Activated naive CD8-positive, alpha-beta T cell (primary cell): ENCODE measurements around the gene METTL18.
"Not testable (repeated sequence)": the region's sequence is repeated elsewhere in the genome, so short reads cannot be mapped to it uniquely, and the experiment has no call there.

ENCODE experiments used
- H3K27ac Mint-ChIP-seq: one replicate; pipeline ENCODE4 v1.8.0; 2021; ENCODE audit warnings: mixed read lengths
- H3K27me3 Mint-ChIP-seq: one replicate; pipeline ENCODE4 v1.8.0; 2021; ENCODE audit warnings: mixed read lengths
- H3K36me3 Mint-ChIP-seq: one replicate; pipeline ENCODE4 v1.8.0; 2021; ENCODE audit warnings: mixed read lengths
- H3K4me1 Mint-ChIP-seq: one replicate; pipeline ENCODE4 v1.8.0; 2021; ENCODE audit warnings: low read depth, mixed read lengths
- H3K4me3 Mint-ChIP-seq: one replicate; pipeline ENCODE4 v1.8.0; 2021; ENCODE audit warnings: mild to moderate bottlenecking, mixed read lengths
- H3K9me3 Mint-ChIP-seq: one replicate; pipeline ENCODE4 v1.8.0; 2021; ENCODE audit warnings: low read depth, mixed read lengths

The METTL18 gene

DNA sequence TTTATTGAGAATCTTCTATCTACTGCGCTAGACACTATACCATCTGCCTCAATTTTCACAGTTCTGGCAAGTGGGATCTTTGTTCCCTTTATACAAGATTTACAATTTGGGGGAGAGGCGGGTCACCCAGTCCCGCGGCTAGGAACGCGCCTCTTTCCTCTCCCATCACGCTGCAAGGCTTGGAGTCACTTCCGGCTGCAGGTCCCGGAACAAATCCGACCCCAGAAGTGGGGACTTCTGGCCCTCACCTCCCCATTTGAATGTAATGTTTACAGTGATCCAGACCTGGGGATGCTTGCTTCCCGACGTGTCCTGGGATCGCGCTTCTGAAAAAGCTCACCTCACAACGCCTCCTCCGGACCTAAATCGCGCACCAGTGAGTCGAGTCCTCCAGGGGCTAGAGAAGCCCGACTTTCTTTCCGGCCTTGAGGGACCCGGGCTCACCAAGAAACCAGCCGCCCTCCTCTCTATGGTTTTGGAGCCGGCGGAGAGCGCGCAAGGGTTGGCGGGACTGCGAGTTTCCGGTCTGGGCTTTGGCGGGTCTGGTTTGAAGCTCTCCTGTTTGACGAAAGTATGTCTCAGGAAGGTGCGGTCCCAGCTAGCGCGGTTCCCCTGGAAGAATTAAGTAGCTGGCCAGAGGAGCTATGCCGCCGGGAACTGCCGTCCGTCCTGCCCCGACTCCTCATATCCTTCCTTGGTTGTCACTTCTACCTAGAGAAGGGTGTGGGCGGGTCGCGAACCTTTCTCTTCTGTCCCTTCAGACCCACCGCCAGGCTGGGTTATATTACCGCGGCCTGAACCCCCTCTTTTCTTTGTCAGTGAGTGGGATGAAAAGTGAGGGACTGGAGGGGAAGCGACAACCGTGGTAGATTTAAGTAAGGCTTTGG lies at the start of gene METTL18:
TSS of gene METTL18 (minus strand) at position 378 of the 887 bp plus-strand sequence. CDS start 1,212 bp downstream, outside the sequence.
- Mint-ChIP-seq H3K27me3 (no peaks in the 10 kb centered on the region), H3K4me3 (peak within 1 kb of the TSS; percentile 98), H3K27ac (peak within 1 kb of the TSS; percentile 98), H3K36me3 (peaks cover 9% of the 10 kb centered on the region), H3K4me1 (peaks cover 44% of the 10 kb centered on the region), H3K9me3 (no peaks in the 10 kb centered on the region)

DNA sequence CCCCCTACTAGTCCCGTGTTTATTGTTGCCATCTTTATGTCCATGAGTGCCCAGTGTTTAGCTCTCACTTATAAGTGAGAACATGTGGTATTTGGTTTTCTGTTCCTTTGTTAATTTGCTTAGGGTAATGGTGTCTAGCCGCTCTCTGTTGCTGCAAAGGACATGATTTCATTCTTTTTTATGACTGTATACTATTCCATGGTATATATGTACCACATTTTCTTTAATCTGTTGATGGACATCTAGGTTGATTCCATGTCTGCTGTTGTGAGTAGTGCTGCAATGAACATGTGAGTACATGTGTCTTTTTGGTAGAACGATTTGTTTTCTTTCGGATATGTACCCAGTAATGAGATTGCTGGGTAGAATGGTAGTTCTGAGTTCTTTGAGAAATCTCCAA lies 44.2 kb upstream of the METTL18 start:
- Mint-ChIP-seq H3K4me3 (no peak overlapping the region), H3K4me1 (no peaks in the 10 kb centered on the region), H3K9me3 (peaks cover 29% of the 10 kb centered on the region), H3K27me3 (no peaks in the 10 kb centered on the region), H3K27ac (no peak overlapping the region), H3K36me3 (peaks cover 40% of the 10 kb centered on the region)

DNA sequence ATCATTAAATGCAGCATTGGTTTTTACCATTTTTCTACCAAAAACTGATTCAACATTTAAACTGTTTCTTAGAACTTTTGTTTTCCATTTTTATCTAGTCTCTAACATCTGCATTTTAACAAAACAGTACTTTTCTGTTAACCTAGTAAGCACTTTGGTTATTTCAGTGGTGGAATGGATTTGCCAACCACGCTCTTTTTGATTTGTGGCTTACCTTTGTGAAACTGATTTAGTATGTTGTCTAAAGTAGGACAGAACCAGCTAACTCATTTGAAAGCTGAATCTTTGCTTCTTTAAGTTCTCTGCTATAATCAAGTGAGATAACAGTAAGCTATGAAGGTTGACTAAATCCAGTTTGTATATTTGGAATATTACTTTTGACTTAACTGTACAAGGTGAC lies 41.5 kb upstream of the METTL18 start:
- Mint-ChIP-seq H3K4me1 (no peaks in the 10 kb centered on the region), H3K4me3 (no peak overlapping the region), H3K27ac (no peak overlapping the region), H3K27me3 (no peaks in the 10 kb centered on the region), H3K36me3 (peaks cover 37% of the 10 kb centered on the region), H3K9me3 (peaks cover 21% of the 10 kb centered on the region)

DNA sequence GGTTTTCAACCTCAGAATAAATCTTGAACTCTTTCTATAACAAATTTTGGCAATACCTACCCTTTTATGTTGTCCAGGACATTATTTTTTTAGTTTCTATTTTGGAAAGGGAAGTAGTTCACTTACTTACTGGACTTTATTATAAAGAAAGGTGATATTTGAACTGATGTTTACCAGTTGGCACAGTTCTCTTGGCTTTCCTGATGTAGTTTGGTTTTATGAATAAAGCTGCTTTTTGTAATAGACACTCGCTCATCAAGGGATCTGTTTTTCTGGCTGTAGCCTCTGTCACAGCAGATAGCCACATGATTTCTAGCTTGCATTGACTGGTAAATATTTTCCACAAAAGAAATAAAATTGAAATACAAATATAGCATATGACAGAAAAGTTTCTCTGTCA lies 40.9 kb upstream of the METTL18 start:
- Mint-ChIP-seq H3K27ac (no peak overlapping the region), H3K4me3 (no peak overlapping the region), H3K27me3 (no peaks in the 10 kb centered on the region), H3K9me3 (peaks cover 16% of the 10 kb centered on the region), H3K36me3 (peaks cover 32% of the 10 kb centered on the region), H3K4me1 (no peaks in the 10 kb centered on the region)

DNA sequence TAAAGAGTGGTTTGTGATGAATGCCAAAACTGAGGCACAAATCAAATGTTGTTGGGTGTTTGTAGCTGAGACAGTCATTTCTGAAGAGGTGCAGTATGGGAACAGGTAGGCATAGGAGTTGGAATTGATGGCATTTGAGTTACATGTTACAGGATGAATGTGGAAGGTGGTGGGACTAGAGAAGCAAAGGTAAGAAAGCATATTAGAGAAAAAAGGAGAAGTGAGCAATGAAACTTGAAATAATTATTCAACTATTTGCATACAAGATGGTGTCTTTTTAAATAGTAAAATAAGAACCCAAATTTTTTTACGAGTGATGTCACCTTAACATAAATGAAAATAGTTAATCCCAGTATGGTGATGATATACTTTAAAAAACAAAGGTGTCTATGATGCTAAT lies 40.2 kb upstream of the METTL18 start:
- Mint-ChIP-seq H3K36me3 (peaks cover 27% of the 10 kb centered on the region), H3K4me3 (no peak overlapping the region), H3K9me3 (peaks cover 12% of the 10 kb centered on the region), H3K27me3 (no peaks in the 10 kb centered on the region), H3K4me1 (no peaks in the 10 kb centered on the region), H3K27ac (peak overlapping the region; percentile 25)

DNA sequence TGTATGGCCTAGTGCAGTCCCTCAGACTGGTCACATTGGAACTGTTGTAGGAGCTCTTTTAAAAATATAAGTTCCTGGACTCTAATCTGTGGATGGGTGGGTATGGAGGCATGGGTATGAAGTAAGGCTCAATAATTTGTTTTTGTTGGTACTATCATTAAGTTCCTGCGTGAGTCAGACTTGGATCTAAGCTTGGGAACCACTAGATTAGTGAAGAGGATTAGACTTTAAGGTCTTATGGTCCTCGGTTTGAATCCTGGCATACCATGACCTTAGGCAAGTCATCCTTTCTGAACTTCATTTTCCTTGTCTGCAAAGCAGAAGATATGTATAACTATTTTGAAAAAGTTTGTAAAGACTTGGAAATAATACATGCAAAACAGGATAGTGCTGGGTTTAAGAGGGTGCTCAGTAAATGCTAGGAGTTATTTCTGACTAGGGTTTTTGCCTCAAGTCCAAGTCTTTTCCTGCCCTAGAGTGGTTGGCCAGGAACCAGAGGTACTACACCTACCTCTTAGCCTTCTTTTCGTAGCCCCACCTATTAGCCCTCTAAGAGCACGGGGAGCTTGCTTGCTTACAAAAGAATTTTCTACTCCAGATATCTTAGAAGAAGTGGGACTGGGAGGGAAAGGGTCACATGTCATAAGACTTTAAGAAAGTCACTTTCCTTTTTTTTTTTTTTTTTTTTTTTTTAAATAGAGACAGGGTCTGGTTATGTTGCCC lies 38.6 kb upstream of the METTL18 start:
- H3K4me1 Mint-ChIP-seq = no peaks in the 10 kb centered on the region
- no peaks in the 10 kb centered on the region for H3K27me3 Mint-ChIP-seq
- H3K27ac Mint-ChIP-seq = no peak overlapping the region
- no peaks in the 10 kb centered on the region for H3K9me3 Mint-ChIP-seq
- H3K36me3 Mint-ChIP-seq = peaks cover 16% of the 10 kb centered on the region
- no peak overlapping the region for H3K4me3 Mint-ChIP-seq

DNA sequence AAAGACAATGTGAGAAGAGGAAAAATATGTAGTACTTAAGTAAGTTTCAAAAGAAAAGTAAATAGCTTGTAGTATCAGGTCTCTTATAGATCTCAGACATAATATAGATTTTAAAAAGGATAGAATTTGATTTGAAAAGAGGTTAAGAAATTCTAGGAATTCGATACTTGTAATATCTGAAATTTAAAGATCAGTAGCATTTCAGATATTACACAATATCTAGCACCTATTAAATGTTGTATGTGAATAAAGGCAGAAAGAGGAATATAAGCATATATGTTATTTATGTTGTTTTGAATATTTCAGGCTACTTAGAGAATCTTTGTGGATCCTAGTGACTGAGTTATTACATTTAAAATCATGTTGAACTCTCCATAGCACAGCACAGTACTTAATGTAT lies 35.0 kb upstream of the METTL18 start:
- Mint-ChIP-seq H3K36me3 (peaks cover 16% of the 10 kb centered on the region), H3K4me1 (no peaks in the 10 kb centered on the region), H3K4me3 (no peak overlapping the region), H3K27ac (no peak overlapping the region), H3K9me3 (no peaks in the 10 kb centered on the region), H3K27me3 (no peaks in the 10 kb centered on the region)

DNA sequence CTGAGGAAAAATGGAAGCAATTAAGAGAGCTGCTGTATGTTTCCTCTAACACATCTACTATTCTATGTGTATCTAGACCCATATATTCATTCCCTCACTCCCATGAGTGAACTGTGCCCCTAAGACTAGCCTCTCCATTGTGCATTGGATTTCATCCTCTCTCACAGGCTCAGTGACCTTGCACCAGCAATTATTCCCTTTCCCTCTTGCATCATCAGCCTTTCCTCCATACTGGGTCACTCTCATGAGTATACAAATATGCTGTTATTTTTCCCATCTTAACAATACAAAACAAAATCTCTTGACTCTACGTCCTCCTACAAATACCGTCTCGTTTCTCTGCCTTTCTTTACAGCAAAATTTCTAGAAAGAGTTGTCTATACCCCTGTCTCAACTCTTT lies 29.4 kb upstream of the METTL18 start:
- peaks cover 16% of the 10 kb centered on the region for H3K36me3 Mint-ChIP-seq

DNA sequence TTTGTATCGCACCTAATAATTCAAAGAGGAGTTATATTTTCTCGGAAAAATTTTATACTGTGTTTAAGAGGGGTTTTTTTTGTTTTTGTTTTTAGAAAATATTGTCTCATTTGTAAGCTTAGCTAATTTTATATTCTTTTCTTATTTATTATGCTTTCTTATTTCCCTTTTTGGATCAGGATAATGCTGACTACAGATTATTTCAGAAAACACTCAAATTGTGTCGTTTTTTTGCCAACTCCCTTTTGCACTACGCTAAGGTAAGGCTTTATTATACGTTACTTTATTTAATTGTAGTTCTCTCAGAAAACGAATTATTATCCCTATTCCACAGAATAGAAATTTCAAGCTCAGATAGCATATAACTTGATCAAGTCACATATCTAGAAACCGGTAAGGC lies 26.8 kb upstream of the METTL18 start:
- H3K9me3 Mint-ChIP-seq = no peaks in the 10 kb centered on the region
- no peak overlapping the region for H3K27ac Mint-ChIP-seq
- no peaks in the 10 kb centered on the region for H3K27me3 Mint-ChIP-seq
- H3K4me1 Mint-ChIP-seq = no peaks in the 10 kb centered on the region
- peaks cover 13% of the 10 kb centered on the region for H3K36me3 Mint-ChIP-seq
- no peak overlapping the region for H3K4me3 Mint-ChIP-seq

More for the DNA sequence above, 29.4 kb upstream of the METTL18 start:
- Mint-ChIP-seq H3K27ac (no peak overlapping the region), H3K4me1 (no peaks in the 10 kb centered on the region), H3K9me3 (no peaks in the 10 kb centered on the region), H3K27me3 (no peaks in the 10 kb centered on the region), H3K4me3 (no peak overlapping the region)

DNA sequence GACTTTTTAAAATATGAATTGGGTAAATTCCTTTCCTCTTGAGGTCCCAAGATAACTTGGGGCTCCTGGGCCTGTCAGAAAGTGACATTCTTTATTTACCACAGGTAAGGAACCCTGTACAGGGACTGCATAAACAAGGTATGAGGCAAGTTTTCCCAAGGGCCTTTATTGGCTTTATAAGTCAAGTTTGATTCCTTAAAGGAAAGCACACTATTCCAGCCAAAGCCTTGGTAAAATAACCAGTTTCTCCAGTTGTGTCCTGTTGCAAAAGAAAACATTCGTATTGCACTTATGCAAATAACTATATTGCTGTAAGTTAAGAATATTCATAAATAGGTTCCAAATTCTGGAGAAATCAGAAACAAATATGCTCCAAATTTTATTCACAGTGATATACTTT lies 21.9 kb upstream of the METTL18 start:
- H3K4me1 Mint-ChIP-seq = no peaks in the 10 kb centered on the region
- no peaks in the 10 kb centered on the region for H3K9me3 Mint-ChIP-seq
- peaks cover 10% of the 10 kb centered on the region for H3K36me3 Mint-ChIP-seq
- H3K27me3 Mint-ChIP-seq = no peaks in the 10 kb centered on the region
- H3K4me3 Mint-ChIP-seq = no peak overlapping the region
- no peak overlapping the region for H3K27ac Mint-ChIP-seq

DNA sequence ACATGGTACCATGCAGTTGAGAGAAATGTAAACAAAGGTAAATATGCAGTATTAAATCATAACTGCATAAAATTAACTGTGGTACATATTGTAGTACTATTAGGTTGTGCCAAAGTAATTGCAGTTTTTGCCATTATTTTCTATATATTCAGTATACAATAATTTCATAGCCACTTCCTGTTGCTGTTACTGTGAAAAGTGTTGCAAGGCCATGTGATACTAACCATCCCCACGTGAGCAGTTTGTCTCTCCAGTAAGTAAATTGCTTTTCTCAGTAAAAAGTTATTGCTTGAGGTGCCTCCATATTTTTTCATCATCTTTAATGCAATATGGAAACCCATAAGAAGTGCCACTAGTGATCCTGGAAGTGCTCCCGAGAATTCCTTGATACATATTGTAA lies 19.6 kb upstream of the METTL18 start:
- Mint-ChIP-seq H3K9me3 (no peaks in the 10 kb centered on the region), H3K36me3 (peaks cover 10% of the 10 kb centered on the region), H3K27ac (no peak overlapping the region), H3K4me3 (no peak overlapping the region), H3K4me1 (no peaks in the 10 kb centered on the region), H3K27me3 (no peaks in the 10 kb centered on the region)

DNA sequence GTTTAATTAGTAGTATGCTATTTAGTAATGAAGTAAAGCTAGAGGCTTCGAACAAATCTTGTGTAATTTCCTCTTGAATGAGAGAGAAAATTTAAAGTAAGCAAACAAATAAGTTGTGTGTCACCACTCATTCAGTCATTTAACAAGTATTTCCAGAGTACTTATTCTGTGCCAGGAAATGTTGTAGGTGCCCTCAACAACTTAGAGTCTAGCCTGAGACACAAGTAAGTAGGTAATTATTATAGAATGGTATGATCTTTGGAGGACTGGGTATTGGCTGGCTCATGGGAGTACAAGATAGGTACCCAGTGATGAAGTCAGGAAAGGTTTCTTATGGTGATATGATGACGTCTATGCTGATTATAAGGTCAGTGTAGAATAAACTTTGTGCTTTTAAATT lies 17.4 kb upstream of the METTL18 start:
- H3K36me3 Mint-ChIP-seq = peaks cover 8% of the 10 kb centered on the region
- H3K4me3 Mint-ChIP-seq = no peak overlapping the region
- H3K27me3 Mint-ChIP-seq = no peaks in the 10 kb centered on the region
- H3K27ac Mint-ChIP-seq = no peak overlapping the region
- H3K9me3 Mint-ChIP-seq = no peaks in the 10 kb centered on the region
- H3K4me1 Mint-ChIP-seq = no peaks in the 10 kb centered on the region

DNA sequence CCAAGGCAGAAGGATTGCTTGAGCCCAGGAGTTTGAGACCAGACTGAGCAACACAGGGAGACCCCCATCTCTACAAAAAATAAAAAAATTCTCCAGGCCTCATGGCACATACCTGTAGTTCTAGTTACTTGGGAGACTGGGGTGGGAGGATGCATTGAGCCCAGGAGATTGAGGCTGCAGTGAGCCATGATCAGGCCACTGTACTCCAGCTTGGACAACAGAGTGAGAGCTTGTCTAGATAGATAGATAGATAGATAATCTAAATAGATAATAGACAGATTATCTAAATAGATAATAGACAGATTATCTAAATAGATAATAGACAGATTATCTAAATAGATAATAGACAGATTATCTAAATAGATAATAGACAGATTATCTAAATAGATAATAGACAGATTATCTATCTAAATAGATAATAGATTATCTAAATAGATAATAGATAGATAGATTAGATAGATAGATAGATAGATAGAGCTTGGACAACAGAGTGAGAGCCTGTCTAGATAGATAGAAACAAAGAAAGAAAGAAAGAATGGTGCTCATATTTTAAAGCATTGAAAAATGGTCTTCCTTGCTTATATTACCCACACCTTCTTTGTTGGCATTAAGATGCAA lies 16.8 kb upstream of the METTL18 start:
- H3K27ac Mint-ChIP-seq, H3K27me3 Mint-ChIP-seq, H3K4me1 Mint-ChIP-seq, H3K36me3 Mint-ChIP-seq, H3K9me3 Mint-ChIP-seq, H3K4me3 Mint-ChIP-seq: not testable (repeated sequence)

DNA sequence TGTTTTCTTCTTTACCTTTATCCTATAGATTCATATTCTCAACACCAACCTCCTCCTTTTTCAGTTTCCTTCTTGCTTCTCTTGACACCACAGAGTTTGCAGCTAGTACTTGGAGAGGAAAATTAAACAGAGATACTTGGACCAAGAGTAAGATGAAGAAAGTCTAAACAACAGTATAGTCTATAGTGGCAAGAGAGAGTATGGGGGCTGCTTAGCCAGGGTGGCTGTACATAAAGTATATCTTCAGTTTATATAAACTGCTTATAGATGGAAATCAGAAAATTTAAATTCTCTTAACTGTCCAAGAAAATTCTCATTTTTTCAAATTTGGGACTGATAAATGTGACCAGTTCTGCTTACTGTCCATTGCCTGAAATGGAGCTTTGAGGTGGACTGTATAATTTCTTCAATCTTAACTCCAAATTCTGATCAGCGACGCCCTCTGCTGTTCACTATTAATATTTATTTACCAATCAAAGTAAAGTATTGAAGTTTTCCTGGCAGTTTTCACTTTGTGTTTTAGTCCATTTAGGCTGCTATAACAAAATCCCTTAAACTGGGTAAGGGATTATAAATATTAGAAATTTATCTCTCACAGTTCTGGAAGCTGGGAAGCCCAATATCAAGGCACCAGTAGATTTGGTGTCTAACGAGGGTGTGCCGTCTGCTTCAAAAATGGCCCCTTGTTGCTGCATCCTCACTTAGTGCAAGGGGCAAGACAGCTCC lies 14.8 kb upstream of the METTL18 start:
- Mint-ChIP-seq H3K4me1 (no peaks in the 10 kb centered on the region), H3K27me3 (no peaks in the 10 kb centered on the region), H3K9me3 (no peaks in the 10 kb centered on the region), H3K36me3 (peaks cover 5% of the 10 kb centered on the region), H3K4me3 (no peak overlapping the region), H3K27ac (no peak overlapping the region)

DNA sequence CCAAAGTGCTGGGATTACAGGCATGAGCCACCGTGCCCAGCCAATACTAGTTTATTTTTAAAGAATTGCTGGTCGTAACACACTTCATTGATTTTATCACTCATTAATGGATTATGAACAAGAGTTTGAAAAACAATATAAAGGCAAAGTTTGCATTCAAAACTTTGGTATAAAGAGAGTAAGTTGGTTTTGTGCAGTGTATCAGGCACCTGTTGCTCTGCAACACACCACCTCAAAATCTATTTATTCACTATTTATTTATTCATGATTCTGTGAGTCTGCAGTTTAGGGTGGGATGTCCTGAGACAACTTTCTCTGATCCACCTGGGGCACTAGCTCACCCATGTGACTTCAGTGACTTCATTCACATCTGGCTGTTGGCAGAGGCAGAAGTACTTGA lies 10.2 kb upstream of the METTL18 start:
- Mint-ChIP-seq H3K27me3 (no peaks in the 10 kb centered on the region), H3K27ac (no peak overlapping the region), H3K9me3 (no peaks in the 10 kb centered on the region), H3K36me3 (peaks cover 9% of the 10 kb centered on the region), H3K4me1 (no peaks in the 10 kb centered on the region), H3K4me3 (no peak overlapping the region)
